CD4-positive, alpha-beta T cell treated with Interleukin-6 at 100 ng/mL for 8 hours (primary cell): Measurements from ENCODE around the gene GARIN5B.

Experiments
- DNase-seq: peaks from one replicate; pipeline ENCODE4 v3.0.0-alpha.2; 2020; ENCODE audit warnings: mixed read lengths, low spot score

Gene GARIN5B

DNA sequence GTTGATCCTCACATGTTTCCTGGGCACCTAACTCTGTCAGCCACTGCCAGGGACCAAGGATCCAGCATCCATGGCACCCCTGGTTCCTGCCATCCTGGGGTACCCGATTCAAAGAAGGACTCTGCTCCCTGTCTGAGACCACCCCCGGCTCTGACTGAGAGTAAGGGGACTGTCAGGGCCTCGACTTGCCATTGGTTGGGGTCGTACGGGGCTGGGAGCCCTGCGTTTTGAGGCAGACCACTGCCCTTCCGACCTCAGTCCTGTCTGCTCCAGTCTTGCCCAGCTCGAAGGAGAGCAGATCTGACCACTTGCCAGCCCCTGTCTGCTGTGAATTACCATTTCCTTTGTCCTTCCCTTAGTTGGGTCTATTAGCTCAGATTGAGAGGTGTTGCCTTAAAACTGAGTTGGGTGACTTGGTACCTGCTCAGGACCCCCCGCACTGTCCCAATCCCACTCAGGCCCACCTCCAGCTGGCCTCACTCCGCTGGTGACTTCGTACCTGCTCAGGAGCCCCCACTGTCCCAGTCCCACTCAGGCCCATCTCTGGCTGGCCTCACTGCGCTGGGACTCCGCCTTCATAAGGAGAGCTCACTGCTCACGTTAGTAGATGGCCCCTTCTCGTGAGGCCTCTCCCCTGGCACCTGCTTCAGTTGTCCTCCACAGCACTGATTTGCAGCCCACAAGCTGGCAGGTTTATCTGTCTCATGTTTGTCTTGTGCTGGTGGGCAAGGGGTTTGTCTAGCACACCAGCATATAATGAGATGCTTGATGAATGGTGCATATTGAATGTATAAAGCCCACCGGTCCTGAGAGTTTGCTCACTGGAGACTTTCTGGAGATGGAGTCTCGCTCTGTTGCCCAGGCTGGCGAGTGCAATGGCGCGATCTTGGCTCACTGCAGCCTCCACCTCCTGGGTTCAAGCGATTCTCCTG lies 26.6 kb upstream of the GARIN5B start:
- DNase-seq = no peak

GRCh38 chr19:55387736-55388497 lies 24.9 kb upstream of the GARIN5B start:
- DNase-seq = no peak

DNA sequence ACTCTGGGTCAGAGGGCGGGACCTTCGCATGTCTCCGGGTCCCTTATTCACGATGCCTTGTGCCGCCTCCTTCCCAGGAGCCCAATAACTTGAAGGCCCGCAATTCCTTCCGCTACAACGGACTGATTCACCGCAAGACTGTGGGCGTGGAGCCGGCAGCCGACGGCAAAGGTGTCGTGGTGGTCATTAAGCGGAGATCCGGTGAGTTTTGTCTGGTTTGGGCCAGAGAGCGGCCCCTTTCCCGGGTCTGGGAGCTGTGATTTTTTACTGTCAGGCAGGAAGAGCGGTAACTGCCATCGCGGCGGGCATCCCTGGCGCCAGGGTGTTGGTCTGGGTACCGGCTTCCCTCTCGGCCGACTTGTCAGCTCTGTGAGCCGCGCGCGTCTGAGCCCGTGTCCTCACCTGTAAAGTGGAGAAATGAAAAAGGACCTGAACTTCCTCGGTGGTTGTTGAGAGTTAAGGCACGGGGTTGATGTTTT lies 23.5 kb upstream of the GARIN5B start:
- no peak for DNase-seq

DNA sequence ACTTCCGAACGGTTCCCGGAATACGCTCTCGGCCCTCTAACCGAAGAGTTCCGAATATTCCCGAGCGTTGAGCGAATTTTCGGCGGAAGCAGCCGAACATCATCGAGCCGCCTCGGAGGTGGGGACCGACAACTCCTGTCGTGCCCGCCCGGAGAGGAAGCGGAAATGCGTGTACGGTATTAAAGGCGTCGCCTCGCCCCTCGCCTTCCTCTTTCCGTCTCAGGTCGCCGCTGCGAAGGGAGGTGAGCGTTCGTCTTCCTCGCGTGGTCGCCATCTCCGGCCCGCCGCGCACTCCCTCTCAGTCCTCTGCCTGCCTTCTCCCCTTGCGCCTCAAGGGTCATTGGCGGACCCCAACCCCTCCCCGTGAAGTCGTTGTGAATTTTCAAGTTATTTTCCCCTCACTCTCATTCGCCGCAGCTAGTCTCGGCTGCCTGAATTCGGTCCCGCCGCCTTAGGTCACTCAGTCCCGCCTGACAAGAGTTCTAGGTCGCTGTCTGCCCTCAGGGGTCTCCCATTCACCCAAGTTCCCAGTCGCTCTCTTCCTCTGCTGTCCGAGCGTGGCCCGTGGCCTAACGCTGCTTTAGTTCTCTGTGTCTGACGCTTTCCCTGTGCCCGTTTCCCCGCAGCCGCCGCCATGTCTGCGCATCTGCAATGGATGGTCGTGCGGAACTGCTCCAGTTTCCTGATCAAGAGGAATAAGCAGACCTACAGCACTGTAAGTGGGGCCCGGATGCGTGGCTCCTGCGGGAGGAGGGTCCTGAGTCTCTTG lies 22.8 kb upstream of the GARIN5B start, which contains the start of gene RPL28:
TSS of gene RPL28 (plus strand) at position 209 of the 769 bp plus-strand sequence. CDS start at position 635, 426 bp downstream.
- DNase-seq = peak; percentile 98

- peak; percentile 97 for DNase-seq
Measured at GRCh38 chr19:55384920-55385723, 22.1 kb upstream of the GARIN5B start.

DNA sequence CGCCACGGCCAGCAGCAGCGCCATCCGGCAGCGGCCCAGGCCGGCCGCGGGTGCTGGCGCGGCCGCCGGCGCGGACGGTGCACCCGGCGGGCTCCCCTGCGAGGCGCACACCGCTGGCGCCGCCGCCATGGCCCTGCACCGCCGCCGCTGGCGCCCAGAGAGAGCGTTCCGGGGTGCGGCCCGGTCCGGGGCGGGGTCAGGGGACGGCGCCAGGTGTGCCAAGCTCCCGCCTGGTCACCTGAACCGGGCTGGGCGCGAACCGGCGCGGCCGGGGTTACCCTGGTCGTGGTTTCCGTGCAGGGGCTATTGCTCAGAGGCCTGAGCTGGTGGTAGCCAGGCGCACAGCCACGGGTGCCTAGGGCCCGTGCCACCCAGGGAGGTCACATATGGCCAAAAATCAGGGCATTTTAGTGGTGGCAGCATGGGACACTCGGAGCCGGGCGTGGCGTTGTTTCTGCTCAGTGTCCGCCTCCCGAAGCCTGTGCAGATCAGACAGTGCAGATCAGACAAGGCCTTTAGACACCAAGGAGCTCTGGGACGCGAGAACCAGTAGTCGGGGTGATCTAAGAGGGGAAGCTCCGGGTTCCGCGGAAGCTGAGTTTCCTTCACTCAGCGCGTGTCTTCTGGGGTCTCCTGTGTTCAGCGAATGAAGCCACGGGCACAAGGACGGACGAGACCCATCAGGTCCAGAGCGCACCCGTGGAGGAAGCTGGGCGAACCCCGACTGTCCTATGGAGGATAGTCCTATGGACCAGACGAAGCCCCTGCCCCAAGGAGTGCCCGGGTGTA lies 21.3 kb upstream of the GARIN5B start, which contains the start of gene TMEM238:
TSS of gene TMEM238 (minus strand) at position 162 of the 789 bp plus-strand sequence. CDS start at position 129, 33 bp downstream.
- DNase-seq = peak; percentile 23

- peak; percentile 17 for DNase-seq
Measured at GRCh38 chr19:55383279-55384130, 20.4 kb upstream of the GARIN5B start.

GRCh38 chr19:55382522-55383054 lies 19.5 kb upstream of the GARIN5B start:
- DNase-seq = no peak

DNA sequence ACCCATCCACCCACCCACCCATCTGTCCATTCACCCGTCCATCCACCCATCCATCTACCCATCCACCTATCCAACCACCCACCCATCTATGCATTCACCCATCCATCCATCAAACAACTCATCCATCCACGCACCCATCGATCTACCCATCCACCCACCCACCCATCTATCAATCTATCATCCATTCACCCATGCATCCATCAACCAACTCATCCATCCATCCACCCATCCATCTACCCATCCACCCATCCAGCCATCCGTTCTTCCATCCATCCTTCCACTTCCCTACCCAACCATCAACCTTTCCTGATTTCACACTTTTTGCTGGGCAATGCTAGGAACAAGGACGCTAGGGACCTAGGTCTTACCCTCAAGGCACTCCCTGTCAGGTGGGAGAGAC lies 19.0 kb upstream of the GARIN5B start:
- DNase-seq = no peak

- no peak for DNase-seq
Measured at GRCh38 chr19:55379174-55379573, 16.1 kb upstream of the GARIN5B start.

DNA sequence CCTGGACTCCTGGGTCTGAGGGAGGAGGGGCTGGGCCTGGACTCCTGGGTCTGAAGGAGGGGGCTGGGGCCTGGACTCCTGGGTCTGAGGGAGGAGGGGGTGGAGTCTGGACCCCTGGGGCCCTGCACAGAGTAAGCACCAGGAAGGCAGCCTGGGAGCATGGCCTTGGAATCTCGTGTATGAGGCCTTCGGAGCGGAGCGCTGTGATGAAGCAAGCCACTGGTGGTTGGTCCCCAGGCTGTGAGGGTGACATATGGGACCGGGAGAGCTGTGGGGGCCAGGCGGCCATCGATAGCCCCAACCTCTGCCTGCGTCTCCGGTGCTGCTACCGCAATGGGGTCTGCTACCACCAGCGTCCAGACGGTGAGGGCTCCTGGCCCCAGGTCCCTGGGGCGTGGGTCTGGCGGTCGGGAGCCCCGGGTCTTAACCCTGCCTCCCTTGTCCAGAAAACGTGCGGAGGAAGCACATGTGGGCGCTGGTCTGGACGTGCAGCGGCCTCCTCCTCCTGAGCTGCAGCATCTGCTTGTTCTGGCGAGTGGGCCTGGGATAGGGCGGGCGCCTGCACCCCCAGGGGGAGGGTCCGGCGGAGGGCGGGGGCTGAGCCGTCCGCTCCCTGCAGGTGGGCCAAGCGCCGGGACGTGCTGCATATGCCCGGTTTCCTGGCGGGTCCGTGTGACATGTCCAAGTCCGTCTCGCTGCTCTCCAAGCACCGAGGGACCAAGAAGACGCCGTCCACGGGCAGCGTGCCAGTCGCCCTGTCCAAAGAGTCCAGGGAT lies 14.5 kb upstream of the GARIN5B start:
- no peak for DNase-seq

DNA sequence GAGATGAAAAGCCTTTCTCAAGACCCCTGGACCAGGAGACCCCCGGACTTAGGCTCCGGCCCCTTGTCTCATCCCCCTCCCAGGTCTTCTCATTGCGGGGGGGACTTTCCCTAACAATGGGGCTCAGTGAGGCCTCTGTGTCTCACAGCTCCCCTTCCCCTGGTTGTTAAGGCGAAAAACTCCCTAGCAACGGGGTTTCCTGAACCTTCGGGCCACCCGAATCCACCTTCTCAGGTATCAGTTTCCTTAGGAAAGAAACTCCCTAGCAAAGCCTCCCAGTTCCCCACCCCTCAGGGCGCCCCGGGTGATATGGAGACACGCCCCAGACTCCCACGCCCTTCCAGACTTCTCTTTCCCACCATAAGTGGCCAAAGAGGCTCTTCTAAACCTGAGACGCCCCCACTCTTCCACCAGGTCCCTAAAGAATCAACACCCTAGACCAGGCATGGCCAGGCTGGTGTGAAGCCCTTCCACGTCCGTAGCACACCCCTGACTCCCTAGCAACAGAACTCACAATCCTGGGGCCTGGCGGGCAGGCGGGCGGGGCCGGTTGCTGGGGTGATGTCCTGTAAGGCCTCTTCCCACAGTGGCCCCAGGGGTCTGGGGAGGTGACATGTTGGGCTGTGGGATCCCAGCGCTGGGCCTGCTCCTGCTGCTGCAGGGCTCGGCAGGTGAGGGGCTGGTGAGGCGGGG lies 13.3 kb upstream of the GARIN5B start, which contains the start of gene TMEM190:
TSS of gene TMEM190 (plus strand) at position 586 of the 693 bp plus-strand sequence. CDS start at position 614, 28 bp downstream.
- no peak for DNase-seq

- no peak for DNase-seq
Measured at GRCh38 chr19:55373993-55374757, 11.1 kb upstream of the GARIN5B start.

DNA sequence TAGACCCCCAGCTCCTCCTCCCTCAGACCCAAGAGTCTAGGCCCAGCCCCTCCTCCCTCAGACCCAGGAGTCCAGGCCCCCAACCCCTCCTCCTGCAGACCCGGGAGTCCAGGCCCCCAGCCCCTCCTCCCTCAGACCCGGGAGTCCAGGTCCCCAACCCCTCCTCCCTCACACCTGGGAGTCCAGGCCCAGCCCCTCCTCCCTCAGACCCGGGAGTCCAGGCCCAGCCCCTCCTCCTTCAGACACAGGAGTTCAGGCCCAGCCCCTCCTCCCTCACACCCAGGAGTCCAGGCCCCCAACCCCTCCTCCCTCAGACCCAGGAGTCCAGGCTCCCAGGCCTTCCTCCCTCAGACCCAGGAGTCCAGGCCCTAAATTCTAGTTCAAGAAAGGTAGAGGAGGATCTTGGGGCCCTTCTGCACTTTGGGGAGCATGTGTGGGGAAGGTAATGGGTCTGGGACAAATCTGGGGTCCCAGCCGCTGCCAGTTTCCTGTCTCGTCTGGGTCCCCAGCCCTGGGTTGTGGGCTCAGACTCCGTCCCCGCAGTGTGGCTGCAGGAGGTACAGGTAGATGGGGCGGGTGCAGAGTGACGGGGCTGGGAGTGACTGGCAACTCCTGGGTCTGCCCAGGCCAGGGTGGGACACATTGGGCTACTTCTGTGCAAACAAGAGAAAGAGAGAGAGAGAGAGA lies 10.4 kb upstream of the GARIN5B start:
- DNase-seq = no peak

DNA sequence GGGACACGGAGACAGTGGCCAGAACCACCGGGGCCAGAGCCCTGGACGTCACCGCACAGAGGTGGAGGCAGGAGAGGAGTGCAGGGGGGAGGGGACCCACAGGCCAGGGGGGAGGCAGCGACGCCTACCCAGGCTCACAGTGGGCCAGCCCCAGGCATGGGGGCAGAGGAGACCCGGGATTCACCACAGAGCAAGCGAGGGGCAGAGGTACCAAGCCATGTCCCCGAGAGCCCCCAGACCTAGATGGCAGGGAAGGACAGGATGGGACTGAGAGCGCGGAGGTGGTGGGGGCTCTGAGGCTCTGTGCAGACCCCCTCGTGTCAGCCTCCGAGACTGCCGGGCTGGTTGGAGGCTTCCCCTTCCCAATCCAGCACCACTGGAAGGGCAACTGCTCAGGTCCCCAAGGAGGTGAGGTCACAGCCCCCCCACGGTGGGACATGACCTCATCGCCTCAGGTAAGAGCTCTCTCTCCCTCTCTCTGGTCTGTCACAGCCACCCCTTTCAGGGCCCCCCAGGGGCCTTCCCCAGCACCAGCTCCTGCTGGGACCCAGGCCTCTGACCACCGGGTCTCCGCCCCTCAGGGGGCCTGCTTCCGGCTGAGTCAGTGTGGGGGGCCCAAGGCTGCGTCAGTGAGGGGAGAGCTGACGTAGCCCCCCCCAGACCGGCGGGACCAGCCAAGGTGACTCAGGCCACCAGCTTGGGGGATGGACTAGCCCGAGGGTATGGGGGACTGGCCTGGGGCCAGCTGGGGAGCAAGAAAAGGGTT lies 9.4 kb upstream of the GARIN5B start:
- no peak for DNase-seq
